NCI-H187 (cell line): ENCODE results near the gene CACYBP.

Experiments used
- DNase-seq, 2 experiments: peaks; one replicate each; lab custom pipeline; 2025; lab: John Stamatoyannopoulos, UW

CACYBP gene

DNA sequence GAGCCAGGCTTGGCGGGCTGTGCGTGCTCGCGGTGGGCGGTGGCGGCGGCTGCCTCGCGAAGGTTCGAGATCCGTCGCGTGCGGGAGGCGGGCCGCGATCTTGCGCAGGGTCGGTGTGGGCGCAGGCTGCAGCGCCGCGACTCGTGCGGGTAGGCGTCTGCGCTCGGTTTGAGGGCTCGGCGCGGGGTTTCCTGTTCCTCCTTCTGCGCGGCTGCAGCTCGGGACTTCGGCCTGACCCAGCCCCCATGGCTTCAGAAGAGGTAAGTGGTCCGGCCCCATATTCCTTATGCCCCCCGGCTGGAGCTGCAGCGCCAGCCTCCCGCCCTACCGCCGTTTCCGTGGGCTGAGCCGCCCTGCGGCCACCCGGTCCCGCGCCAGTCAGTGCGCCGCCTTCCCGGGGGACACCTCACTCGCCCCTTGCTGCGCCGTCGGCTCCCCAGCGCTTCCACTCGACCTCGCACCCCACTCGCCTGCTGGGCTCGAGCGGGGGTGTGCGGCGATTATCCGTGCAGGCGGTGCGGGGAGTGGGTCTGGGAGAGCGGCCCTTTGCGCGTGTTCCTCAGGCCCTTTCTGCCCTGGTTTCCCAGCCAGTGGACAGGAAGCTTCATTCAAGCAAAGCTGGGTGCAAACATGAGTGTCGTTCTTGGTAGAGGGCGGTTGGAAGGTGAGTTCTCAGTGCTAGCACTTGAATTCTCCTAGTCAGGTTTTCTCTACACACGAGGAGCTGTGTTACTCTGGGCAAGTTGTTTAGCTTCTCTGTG is at the start of gene CACYBP:
Gene CACYBP, plus strand, starts transcription at position 12 of the 761 bp plus-strand sequence. Its CDS starts 234 bp downstream, at position 246.
- no peak for DNase-seq

DNA sequence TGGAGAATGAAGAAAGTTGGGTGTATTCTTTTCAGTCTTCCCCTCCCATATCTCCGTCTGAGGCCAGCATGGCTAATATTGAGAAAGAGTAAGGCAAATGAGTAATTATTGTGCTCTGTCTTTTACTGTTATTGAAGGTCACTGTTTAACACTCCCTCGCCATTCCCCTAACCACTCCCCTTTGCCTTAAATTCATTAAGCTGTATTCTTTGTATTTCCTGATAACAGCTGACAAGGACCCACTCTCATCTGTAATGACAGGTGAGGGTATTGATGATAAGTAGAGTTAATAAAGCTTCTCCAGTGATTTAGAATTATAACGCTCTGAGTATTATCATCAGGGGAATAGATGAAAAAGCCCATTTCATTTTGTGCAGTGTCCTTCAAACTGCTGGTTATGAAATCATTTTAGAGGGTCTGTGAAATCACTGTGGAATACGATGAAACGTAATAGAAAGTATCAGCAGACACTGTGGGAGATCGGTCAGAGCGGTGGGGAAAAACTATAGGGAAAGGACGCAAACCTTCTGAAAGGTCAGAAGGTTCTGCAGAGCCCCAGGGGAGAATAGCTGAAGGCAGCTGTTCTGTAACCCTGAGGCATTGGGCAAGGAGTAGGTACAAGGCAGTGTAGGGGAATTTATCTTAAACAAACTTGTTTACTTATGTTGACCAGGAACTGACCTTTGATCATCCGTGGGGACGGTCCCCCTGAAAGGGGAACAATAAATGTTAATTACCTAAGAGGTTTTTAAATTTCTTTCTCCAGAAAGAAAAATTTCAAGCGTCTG is 46.3 kb upstream of the CACYBP start:
- no peak for DNase-seq

DNA sequence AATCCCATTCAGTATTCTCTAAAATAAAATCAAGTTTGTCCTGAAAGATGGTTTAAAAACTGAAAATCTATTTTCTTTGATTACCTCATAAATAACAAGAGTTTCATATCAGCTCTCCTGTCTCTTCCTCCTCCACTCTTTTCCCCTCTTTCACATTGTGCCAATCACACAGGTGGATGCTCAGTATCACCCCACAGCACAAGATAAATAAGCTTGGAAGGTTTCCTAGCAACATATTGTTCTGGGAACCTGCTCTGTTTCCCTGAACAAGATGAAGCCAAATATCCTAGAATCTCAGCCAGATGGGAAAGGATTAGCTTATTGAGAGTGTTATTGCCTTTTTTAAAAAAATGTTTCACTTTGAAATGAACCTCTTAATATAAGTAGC is 45.7 kb upstream of the CACYBP start:
- peak; percentile 27 to 37 for DNase-seq

DNA sequence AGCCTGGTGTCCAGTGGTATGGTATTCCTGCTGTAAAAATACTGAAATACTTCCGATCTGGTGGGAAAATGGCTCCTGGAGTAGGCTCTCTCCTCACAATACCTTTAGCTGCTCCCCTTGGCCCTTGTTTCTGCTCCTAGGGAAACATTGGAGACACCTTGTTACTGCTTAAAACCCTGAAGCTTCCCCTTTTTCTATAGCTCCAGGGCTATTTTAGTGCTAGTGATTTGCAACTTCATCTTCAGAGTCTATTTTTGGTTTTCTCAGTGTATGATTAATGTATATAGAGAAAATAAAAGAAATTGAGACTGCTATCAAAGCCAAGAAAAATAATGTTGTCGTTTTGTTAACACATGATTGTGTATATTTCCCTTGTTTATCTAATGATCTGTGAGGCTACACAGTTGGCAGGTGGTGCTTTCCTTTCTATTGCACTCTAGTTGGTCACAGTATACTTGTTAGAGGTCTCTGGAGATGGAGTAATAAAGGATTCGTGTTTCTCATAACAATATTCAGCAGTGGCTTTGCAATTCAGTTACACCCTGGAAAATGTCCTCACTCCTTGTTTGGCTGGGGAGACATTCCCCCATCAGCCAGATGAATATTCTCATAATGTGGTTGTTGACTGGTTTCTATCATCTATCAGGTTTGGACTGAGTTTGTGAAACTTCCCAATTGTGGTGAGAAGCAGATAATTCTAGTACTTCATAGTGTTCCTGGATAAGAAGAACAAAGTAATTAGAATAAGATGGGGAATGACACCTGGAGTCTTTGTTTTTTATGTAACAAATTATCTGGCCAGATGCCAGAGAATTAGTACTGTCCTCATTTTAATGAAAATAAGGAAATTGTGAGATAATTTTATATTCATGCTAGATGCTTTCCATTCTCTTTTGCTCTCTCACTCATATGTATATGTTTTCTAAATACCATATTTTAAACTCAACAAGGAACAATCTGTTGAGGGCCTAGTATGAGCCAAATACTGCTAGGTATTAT is 44.8 kb upstream of the CACYBP start:
- peak; percentile 73 to 88 for DNase-seq

DNA sequence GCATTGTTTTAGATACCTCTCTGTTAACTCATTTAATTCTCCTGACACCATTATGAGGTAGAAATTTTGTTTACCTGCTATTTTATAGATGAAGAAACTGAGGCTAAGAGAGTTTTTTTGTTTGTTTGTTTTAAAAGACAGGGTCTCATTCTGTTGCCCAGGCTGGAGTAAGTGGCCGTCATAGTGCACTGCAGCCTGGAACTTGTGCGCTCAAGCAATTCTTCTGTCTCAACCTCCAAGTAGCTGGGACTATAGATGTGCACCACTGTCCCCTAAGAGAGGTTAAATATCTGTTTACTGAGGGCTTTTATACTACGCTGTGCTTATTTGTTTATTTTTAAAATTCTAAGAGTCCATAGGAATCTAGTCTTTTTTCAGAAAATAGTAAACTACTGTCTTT is 43.7 kb upstream of the CACYBP start:
- no peak for DNase-seq

- no peak for DNase-seq
Measured at GRCh38 chr1:174956976-174957375, 42.8 kb upstream of the CACYBP start.

GRCh38 chr1:174957829-174958228 is 41.9 kb upstream of the CACYBP start:
- no peak for DNase-seq

DNA sequence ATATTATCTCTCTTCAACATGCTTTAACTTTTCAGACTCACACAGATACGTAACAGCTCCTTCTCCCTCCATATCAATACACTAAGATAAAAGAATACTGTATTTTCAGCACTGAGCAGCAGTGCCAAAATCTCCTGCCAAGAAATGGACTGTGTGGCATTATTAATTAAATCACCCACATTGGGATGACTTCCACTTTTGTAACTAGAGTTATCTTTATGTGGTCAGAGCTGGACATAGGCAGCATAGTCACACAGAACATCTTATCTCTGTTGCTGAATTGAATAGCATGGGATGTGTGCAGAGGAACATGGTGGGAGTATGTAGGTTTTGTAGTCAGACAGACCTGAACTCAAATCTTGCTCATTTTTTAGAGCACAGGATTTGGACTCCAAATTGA is 41.4 kb upstream of the CACYBP start:
- no peak for DNase-seq

- no peak for DNase-seq
Measured at GRCh38 chr1:174960362-174960761, 39.4 kb upstream of the CACYBP start.

DNA sequence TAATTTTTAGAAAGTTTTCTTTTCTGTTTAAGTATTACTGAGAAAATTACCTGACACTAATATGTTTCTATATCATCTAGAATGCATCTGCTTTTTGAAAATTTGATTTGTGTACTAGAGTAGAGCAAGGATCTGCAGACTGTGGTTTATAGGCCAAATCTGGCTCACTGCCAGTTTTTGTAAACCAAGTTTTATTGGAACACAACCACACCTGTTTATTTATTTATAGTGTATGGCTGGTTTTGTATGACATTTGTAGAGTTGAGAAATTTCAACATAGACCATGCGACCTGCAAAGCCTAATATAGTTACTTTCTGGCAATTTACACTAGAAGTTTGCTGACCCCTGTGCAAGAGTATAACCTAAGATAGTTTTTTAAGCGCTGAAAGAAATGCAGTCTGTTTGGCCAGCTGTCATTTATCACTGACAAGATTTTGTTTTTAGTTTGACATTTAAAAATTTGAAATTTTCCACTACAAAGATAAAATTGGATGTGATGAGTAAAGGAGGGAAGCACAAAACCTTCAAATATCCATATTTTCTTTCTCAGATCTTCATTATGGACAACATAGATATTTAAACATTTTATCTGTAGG is 36.1 kb upstream of the CACYBP start:
- DNase-seq, result peak in 1 of 2 experiments; percentile 15

DNA sequence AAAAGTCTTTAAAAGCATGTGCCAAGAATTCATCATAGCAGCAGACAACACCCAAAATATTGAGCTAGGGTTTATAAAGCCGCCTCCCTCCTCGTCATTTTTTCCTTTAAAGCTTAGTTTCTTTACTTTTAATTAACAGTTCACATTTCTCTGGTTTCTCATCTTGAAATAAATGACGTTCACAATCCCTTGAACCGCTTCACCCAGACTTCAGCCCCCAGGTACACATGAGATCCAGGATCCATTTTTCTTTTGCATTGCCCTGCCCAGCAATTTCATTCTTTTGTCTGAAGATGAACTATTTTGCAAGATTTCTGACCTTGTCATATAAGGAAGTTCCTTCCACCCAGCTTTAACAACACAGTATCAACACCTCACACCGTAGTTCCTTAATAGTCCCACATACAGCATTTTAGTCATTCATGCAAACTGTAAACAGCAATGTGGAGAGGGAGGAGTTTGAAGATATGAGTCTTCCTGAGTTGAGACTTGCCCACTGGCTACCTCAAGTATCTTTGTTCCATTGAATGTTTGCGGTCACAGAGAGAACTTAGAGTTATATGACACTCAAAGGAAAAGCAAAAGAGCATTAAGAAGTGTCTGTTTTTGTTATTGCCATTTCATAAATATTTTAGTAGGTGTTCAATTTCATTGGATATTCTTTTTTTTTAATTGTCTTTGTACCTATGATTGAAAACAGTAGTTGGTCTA is 35.3 kb upstream of the CACYBP start:
- peak; percentile 50 to 63 for DNase-seq

- no peak for DNase-seq
Measured at GRCh38 chr1:174964972-174965361, 34.8 kb upstream of the CACYBP start.

- DNase-seq, result no peak
Measured at GRCh38 chr1:174965362-174966007, 34.3 kb upstream of the CACYBP start.

- DNase-seq, result no peak
Measured at GRCh38 chr1:174966008-174966572, 33.7 kb upstream of the CACYBP start.

GRCh38 chr1:174967845-174968705 is 31.7 kb upstream of the CACYBP start:
- no peak for DNase-seq

GRCh38 chr1:174968750-174969244 is 30.9 kb upstream of the CACYBP start:
- no peak for DNase-seq

- DNase-seq, result no peak
Measured at GRCh38 chr1:174969977-174970376, 29.8 kb upstream of the CACYBP start.

- no peak for DNase-seq
Measured at GRCh38 chr1:174971466-174971865, 28.3 kb upstream of the CACYBP start.

DNA sequence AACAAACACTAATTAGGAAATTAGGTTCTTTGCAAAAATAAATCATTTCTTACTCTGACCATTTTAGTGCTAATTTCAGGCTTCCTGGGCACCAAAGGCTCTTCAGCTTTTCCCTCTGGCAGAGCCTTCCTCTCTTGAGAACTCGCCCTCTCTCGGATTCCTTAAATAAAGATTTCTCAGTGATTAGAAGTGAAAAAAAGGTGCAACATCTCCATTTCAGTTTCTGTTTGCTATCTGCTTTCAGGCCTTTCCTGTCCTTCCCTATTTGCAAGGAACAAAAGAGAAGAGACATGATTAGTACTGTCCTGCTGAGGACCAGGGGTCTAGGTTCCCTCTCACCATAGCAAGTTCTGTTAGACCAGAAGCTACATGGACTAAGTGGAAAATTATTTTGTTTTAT is 27.8 kb upstream of the CACYBP start:
- no peak for DNase-seq
